Thymus (tissue), 11 donors: ENCODE data around the gene KIF13A. TPM values are rescaled to one million over a fixed set of nuclear protein-coding genes. Genes with fewer than 3 reads are reported as not detected.

Experiments used
- DNase-seq, 9 donors: peaks; one replicate each; pipeline ENCODE4 v3.0.0-alpha.2; 2013; ENCODE audit warnings: low spot score in 9 of 9, low read depth in 6 of 9, missing footprints in 1 of 9
- H3K27ac ChIP-seq, 2 donors: one replicate each; pipeline ENCODE4 v1.5.1; 2013; ENCODE audit warnings: control low read depth in 1 of 2, low read depth in 1 of 2, low read length in 1 of 2, mild to moderate bottlenecking in 1 of 2, moderate library complexity in 1 of 2
- H3K27me3 ChIP-seq, 2 donors: one replicate each; pipeline ENCODE4 v1.5.1; 2013; ENCODE audit warnings: low read length in 1 of 2; ENCODE audit not compliant: control insufficient read depth in 2 of 2, insufficient read depth in 1 of 2
- H3K36me3 ChIP-seq, 2 donors: one replicate each; pipeline ENCODE4 v1.5.1; 2013; ENCODE audit warnings: low read length in 1 of 2, mild to moderate bottlenecking in 1 of 2, moderate library complexity in 1 of 2; ENCODE audit not compliant: control insufficient read depth in 2 of 2, insufficient read depth in 2 of 2
- H3K4me1 ChIP-seq, 2 donors: one replicate each; pipeline ENCODE4 v1.5.1; 2013; ENCODE audit warnings: low read length in 2 of 2; ENCODE audit not compliant: control insufficient read depth in 2 of 2, insufficient read depth in 2 of 2
- H3K4me3 ChIP-seq, 2 donors: one replicate each; pipeline ENCODE4 v1.5.1; 2013; ENCODE audit warnings: low read length in 2 of 2, control low read depth in 1 of 2, mild to moderate bottlenecking in 1 of 2
- H3K9me3 ChIP-seq, 2 donors: one replicate each; pipeline ENCODE4 v1.5.1; 2013; ENCODE audit warnings: low read length in 1 of 2, mild to moderate bottlenecking in 1 of 2; ENCODE audit not compliant: control insufficient read depth in 2 of 2, insufficient read depth in 1 of 2
- WGBS: extraction: QIAGEN DNeasy Blood & Tissue Kit; methylation state at CpG from one replicate; pipeline ENCODE4 v1.1.7; 2013; 5-methylcytosine and 5-hydroxymethylcytosine counted together
- polyA plus RNA-seq: library from polyadenylated mRNA; stranded (reverse); fragments of 200-250 nt; gene quantifications from one replicate; pipeline ENCODE4 v1.2.3, GENCODE V29; 2013
- total RNA-seq: library from RNA; stranded (reverse); fragments of 120-200 nt; gene quantifications from one replicate; pipeline ENCODE4 v1.2.4, GENCODE V29; 2013
- donor health status: healthy.

Gene KIF13A
- total and polyA plus RNA-seq, 2 donors: 8.5 to 13.7 TPM

DNA sequence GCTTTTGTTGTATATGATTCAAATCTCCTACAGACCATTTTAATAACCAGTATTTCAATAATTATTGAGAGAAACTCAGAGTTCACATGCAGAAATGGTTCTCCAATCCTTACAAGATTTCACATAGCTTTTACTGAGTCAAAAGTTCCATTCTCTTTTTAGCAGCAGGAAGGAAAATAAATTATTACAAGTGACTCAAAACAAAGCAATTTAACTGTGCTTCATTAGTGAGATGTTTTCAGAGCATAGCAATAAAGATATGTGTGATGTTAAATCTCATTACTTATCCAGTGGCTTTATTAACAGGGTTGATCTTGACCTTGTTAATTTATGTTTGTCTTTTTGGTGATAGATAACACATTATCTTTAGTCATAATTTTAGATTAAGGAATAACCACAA, 22.0 kb downstream of the KIF13A start:
- Histone ChIP-seq H3K4me1 (no peaks in the 10 kb centered on the region), H3K27ac (no peak overlapping the region), H3K4me3 (no peak overlapping the region), H3K36me3 (no peaks in the 10 kb centered on the region), H3K9me3 (no peaks in the 10 kb centered on the region), H3K27me3 (no peaks in the 10 kb centered on the region)
- no peak for DNase-seq

DNA sequence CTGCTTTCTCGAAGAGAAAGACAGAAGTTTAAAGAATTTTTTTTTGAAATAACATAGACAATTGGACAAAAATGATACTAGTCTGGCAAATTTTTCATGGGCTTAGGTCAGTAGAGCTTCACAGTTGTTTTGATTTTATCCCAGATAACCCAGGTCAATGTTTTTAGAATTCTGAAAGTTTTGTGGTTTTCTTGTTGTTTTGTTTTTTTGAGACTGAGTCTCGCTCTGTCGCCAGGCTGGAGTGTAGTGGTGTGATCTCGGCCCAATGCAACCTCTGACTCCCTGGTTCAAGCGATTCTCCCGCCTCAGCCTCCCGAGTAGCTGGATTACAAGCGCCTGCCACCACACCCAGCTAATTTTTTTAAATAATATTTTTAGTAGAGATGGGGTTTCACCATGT, 22.8 kb downstream of the KIF13A start:
- Histone ChIP-seq H3K4me1 (no peaks in the 10 kb centered on the region), H3K9me3 (no peaks in the 10 kb centered on the region), H3K27me3 (no peaks in the 10 kb centered on the region), H3K36me3 (no peaks in the 10 kb centered on the region), H3K4me3 (no peak overlapping the region), H3K27ac (no peak overlapping the region)
- WGBS: 97% methylated on average over 8 of the region's 8 CpGs
- no peak for DNase-seq

DNA sequence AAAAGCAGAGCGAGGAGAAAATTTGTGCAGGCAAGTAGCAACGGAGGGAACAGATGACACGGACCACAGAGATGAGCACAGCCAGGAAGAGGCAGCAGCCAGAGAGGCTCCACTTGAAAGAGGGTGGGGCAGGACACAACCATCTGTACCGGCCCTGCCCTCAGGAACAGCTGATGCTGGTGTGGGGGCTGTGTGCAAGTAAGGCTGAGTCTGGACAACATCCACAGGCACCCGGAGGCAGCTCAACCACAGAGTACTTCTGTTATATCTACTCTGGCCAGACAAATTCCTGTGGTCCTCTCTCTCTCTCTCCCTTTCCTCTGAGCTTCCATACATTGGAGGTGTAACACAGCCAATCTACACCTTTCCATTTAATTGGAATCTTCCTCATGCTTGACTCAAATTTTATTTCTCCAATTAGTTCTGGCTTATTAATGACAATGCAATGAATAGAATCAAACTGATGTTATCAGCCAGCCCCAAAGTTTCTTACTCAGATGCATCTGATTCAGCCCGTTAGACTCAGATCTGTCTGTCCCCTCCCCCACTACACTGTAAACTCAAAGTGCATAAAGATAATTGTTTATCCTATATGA, 24.9 kb downstream of the KIF13A start:
- no peak for DNase-seq
- Histone ChIP-seq H3K4me3 (no peak overlapping the region), H3K9me3 (no peaks in the 10 kb centered on the region), H3K27me3 (no peaks in the 10 kb centered on the region), H3K27ac (no peak overlapping the region), H3K36me3 (no peaks in the 10 kb centered on the region), H3K4me1 (no peaks in the 10 kb centered on the region)
- 14% methylated on average over 6 of the region's 6 CpGs for WGBS

DNA sequence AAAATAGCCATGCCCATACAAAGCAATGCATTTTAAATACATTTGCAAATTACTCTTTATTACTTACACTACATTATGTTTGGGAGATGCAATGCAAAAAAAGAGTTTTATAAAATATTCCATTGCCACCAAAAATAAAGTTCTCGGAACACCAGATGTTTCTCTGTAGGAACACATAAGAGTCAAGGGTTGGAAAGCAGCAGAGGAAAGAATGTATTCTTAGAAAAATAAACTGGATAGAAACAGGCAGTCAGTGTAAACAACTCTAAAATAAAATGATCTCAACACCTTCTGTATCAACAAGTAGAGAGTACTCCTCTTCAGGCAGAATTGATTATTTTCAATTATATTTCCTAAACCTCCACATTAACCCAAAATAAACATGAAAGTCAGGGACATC, 28.1 kb downstream of the KIF13A start:
- Histone ChIP-seq H3K4me1 (no peaks in the 10 kb centered on the region), H3K27me3 (no peaks in the 10 kb centered on the region), H3K4me3 (no peak overlapping the region), H3K9me3 (no peaks in the 10 kb centered on the region), H3K27ac (no peak overlapping the region), H3K36me3 (no peaks in the 10 kb centered on the region)
- 96% methylated on average over 1 of the region's 1 CpG for WGBS
- DNase-seq: no peak

DNA sequence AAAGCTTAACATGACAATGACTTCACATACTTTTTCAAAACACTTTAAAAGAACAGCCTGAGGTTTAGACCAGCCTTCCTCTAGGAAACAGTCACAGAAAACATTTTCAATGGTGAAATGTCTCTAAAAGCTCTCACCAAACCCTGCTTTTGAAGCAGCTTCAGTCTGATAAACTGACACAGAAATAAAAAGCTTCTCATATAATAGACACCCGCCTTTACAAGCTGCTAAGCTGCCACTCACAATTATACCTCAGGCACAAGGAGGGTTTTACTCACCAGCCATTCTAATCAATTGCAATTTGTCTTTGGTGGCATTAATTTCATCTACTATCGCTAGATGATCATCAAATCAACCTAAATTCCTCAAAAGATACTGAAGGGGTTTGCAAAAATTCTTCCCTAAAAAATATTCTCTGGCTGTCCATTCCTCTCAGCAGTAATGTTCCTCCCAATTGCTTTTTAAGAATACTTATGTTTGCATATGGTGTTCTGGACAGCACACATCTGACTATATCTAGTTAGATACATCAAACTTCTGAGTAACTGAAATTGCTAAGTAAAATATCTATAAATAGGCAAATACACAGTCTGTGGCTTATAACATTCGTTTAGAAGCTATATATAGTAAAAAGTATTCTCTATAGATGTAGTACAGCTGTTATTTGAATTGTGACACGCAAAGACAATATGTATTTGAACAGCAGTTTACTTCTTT, 29.4 kb downstream of the KIF13A start:
- no peak overlapping the region for H3K27ac ChIP-seq
- H3K9me3 ChIP-seq: no peaks in the 10 kb centered on the region
- no peaks in the 10 kb centered on the region for H3K4me1 ChIP-seq
- DNase-seq: no peak
- WGBS: 78% methylated on average over 4 of the region's 4 CpGs
- H3K36me3 ChIP-seq: no peaks in the 10 kb centered on the region
- H3K4me3 ChIP-seq: no peak overlapping the region
- no peaks in the 10 kb centered on the region for H3K27me3 ChIP-seq

DNA sequence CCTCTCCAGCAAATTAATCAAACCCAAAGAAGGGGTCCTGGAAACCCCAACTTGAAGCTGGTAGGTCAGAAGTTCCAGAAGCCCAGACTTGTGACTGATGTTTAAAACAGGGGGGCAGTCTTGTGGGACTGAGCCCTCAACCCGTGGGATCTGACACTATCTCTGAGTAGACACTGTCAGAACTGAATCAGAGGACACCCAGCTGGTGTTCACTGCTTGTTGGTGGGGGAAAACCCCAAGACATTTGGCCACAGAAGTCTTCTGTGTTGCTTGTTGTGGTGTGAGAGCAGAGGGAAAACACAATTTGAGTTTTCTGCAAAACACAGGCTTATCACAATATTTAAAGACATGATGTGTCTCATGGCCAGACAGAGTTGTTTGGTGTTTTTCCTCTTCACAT, 29.9 kb downstream of the KIF13A start:
- Histone ChIP-seq H3K4me3 (no peak overlapping the region), H3K27me3 (no peaks in the 10 kb centered on the region), H3K36me3 (no peaks in the 10 kb centered on the region), H3K9me3 (no peaks in the 10 kb centered on the region), H3K4me1 (no peaks in the 10 kb centered on the region), H3K27ac (no peak overlapping the region)
- 8% methylated on average over 1 of the region's 1 CpG for WGBS
- peak in 1 of 9 donors; percentile 26 for DNase-seq

DNA sequence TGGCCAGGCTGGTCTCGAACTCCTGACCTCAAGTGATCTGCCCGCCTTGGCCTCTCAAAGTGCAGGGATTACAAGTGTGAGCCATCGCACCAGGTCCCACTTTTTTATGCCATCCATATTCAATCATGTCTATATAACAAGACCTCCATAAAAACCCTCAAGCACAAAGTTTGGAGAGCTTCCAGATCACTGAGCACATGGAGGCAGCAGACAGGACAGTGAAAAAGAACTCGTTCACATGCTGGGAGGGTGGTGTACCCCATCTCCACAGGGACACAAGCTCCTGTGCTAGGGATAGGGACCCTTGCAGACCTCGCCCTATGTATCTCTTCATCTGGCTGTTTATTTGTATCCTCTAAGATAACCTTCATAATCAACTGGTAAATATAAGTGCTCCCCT, 30.3 kb downstream of the KIF13A start:
- H3K9me3 ChIP-seq: no peaks in the 10 kb centered on the region
- WGBS: 95% methylated on average over 5 of the region's 5 CpGs
- no peaks in the 10 kb centered on the region for H3K36me3 ChIP-seq
- no peaks in the 10 kb centered on the region for H3K4me1 ChIP-seq
- no peak overlapping the region for H3K4me3 ChIP-seq
- H3K27me3 ChIP-seq: no peaks in the 10 kb centered on the region
- H3K27ac ChIP-seq: no peak overlapping the region
- DNase-seq: no peak

DNA sequence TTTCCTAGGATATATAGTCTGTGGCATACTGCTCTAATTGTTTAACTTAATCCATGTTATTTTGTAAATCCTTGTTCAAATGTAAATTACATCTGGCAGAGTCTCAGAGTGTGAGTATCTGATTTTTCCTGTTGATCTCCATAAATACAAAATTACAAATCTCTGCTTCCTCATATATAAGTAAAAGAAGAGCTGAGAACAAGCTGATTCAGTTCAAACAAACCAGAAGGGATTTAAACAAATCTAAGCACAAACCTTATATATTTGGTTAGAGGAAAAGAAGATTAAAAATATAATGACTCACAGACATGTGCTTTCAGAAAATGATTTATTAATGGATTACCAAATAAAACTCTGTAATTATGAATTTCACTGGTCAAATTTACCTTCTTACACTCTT, 37.3 kb downstream of the KIF13A start:
- H3K4me1 ChIP-seq: peaks cover 0 to 2% of the 10 kb centered on the region in 2 donors
- H3K27me3 ChIP-seq: no peaks in the 10 kb centered on the region
- no peak overlapping the region for H3K4me3 ChIP-seq
- no peaks in the 10 kb centered on the region for H3K36me3 ChIP-seq
- no peak for DNase-seq
- H3K9me3 ChIP-seq: no peaks in the 10 kb centered on the region
- no peak overlapping the region for H3K27ac ChIP-seq

DNA sequence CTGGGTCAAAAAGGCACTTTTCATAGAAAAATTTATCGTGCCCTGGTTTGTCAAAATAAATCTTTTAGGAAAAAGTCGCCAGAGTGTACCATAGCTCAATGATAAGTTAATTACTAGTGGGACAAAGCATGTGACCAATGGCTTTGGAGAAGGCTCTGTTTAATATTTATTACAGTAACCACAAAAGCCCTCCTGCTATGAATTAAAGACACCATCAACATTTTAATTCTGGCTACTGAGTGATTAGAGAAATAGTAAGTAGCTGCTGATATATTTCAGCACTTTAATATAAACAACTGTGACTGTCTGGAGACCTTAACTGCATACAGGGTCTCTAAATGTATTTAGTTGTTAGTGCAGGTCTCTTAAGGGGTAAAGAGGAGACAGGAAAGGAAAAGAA, 38.3 kb downstream of the KIF13A start:
- Histone ChIP-seq H3K27me3 (no peaks in the 10 kb centered on the region), H3K36me3 (no peaks in the 10 kb centered on the region), H3K4me3 (no peak overlapping the region), H3K4me1 (peaks cover 0 to 2% of the 10 kb centered on the region in 2 donors), H3K27ac (no peak overlapping the region), H3K9me3 (no peaks in the 10 kb centered on the region)
- no peak for DNase-seq
- WGBS: 96% methylated on average over 2 of the region's 2 CpGs
